HG02870 (cell line): ENCODE data around the gene POLR1A.

Source experiments
- ATAC-seq: cut with Tn5 transposase; IDR thresholded peaks from one replicate; pipeline ENCODE4 v1.9.1; 2021; ENCODE audit warnings: mild to moderate bottlenecking, moderate library complexity; ENCODE audit not compliant: unreplicated experiment

POLR1A gene

DNA sequence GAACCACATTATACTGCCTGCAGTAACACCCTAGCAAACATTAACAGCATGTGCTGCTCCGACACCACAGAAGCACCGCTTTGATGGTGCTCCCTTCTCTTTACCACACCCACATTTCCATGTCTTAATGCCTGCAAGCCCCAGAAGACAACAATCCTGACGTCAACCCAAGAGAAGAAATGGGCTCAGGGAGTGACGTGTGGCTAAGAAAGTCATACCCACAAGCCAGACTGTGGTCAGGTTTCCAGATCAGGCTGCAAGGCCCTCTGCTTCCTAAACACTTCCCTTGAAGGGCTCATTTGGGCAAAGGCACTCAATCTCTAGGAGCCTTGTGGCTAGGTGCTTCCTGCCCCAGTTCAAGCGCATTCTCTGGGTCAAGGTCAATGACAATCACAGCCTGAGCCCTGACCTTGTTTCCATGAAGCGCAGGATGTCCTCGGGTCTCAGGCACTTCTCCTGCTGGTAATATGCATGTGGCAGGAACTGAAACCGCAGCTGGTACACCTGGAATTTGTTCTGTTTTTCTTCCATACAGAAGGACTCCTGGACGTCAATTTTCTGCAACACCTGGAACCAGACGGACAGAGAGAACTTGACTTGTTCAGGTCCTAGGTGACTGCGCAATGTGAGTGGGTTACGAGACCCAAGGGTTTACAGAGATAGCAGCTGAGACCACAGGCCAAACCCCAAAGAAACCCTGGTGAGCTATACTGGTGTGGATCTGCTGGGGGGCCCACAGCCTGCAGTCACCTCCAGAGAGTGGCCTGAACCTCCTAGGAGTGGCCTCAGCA is 67.2 kb downstream of the POLR1A start:
- no peak for ATAC-seq

DNA sequence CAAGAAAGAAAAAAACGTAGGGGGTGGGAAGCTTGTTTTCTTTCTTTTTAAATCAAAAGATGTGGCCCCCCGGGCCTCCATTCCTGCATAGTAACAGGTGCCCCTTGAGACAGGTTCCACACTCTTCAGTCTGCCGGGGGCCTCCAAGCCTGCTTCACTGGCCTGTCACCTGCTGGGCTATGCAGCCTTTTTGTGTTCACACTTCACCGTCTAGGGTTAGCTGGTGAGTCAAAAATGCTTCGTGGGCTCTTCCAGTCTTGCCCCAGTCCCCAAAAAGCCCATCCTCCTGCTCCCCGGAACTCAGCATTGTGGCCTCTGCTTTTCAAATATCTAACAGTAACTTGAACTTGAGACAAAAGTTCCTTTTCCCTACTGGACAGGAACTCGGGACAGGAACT is 67.9 kb downstream of the POLR1A start:
- no peak for ATAC-seq

GRCh38 chr2:86037141-86037794 is 68.4 kb downstream of the POLR1A start:
- ATAC-seq = no peak

GRCh38 chr2:86036669-86037138 is 69.0 kb downstream of the POLR1A start:
- ATAC-seq = no peak

DNA sequence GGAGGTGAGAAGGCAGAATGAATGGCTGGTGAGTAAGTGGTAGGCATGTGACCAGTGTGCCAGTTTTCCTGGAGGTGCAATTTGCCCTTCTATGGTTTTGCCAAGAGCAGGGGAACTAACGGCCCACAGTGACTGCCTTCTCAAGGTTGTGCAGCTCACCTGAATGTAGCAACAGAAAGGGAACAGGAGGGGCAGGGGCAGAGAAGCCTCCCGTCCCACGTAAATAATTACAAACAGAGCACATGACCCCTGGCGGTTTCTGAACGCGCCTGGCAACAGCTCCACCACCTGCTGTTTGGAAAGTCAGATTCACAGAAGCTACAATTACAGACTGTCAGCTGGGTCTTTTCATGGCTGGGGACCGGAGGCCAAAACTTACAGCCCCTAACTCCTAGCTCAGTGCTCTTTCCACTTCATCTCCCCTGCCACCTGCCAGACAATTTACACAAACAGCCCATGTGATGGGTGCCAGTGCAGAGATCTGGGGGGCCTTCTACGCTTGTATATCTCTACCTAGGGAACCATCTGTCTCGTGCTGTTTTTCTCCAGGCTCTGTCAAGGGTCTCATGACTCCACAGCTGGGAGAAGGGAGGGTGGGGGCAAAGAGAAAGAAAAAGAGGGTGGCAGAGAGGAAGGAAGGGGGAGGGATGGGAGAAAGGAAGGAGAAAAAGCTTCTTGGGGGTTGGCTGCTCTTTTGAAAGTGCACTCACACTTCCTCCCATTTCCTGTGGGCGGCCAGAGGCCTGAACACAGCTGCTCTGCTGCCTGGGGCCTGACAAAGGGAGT is 69.6 kb downstream of the POLR1A start:
- ATAC-seq = peak; percentile 79

GRCh38 chr2:86035376-86035882 is 70.3 kb downstream of the POLR1A start:
- no peak for ATAC-seq

DNA sequence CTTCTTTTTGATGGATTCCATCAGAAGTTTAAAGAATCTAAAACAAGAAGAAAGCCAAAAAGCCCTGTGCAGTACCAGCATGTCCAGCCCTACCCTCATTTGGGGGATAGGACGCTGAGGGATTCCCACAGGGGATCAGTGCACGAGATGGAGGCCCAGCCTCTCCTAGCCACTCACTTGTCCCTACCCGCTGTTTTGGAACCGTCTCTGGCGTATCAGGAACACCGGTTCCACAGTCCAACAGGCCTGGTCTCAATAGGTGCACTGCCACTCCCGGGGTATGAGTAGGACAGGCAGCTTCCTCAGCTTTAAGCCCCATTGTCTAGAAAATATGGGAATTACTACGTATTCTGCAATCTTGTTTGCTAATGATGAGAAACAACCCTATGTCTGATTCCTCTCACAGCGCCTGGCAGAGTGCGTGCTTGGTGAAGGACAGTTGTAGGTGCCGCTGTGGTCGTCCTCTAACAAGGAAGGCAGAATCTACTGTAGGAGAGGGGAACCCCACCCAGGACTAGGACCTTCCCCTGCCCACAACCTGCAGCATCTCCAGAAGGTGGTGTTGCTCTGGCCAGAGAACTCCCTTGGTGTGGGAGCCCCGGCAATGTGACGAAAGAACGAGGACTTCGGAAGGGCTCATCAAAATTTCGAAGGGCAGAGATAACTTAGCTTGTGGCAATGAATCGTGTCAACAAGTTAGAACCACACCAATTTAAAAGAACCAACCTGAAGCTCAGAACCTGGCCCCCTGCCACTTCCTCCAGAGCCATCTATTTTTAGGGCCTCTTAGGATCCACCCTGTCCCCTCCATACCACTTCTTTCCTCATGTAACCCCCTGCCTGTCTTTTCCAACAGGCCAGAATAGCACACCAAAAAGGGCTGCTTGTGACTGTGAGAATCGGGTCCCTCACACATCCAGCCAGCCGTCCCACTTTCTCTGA is 71.7 kb downstream of the POLR1A start:
- no peak for ATAC-seq

DNA sequence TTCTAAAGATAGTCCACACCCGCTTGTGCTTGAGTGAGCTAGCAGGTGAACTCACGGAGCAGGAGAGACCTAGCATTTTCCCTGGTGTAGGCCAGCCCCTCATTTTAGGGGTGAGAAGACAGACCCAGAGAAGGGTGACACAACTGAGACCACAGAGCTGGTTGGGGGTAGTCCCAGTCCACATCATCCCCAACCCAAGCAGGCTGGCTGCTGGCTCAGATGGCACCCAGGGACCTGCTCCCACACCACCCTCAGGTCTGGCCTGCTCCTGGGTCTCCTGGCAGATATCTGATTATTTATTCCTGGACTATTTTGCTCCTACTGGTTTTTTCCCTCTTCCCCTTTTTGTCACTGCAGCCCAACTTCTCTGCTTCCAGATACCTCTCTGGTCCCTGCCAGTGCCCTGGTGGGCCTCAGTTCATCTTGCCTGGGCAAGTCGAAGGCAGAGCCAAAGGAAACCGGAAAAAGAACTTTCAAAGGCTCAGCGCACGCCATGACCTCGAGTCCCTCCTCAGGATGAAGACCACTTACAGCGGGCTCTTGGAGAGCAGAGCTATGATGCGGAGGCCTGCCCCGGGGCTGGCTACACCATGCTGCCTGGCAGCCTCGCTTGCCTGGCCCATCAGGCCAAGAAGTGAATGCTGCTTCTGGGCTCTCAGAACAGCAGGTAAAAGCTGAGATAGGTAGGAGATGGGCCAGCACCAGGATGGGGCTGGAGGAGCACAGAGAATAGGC is 72.7 kb downstream of the POLR1A start:
- no peak for ATAC-seq

DNA sequence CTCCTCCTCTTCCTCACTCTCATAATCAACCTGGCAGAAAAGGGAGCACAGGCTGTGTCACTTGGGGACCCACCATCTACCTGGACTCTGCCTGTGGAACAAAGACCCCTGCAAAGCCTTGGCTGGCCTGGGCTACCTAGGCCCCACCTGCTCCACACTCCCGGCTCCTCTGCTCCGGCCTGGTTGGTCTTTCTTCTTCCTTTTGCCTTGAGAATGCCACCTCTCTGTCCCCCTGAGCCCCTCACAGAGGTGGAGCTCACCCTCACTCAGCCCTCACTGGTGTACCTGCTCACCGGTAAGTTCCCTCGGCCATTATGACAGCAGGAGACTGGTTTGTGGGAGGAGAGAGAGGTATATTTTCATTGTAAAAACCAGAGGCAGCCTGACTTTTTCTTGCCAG is 74.1 kb downstream of the POLR1A start:
- ATAC-seq = no peak

DNA sequence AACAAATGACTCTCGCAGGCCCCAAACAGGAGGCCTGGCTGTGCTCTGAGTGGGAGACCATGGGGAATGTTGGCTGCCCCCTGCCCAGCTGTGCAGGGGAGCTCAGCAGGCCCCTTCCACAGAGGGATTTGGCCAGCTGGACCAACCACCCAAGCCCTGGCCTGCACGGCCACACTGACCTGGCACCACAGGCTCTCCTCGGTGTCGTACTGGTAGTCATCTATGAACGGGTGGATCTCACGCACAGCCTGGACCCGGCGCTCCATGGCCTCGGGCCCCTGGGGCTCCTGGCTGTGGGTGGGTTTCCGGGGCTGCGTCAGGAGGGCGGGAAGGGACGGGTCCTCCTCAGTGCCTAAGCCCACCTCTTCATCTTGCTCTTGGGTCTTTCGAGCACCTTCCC is 74.5 kb downstream of the POLR1A start:
- no peak for ATAC-seq

GRCh38 chr2:86029873-86030272 is 75.8 kb downstream of the POLR1A start:
- no peak for ATAC-seq

DNA sequence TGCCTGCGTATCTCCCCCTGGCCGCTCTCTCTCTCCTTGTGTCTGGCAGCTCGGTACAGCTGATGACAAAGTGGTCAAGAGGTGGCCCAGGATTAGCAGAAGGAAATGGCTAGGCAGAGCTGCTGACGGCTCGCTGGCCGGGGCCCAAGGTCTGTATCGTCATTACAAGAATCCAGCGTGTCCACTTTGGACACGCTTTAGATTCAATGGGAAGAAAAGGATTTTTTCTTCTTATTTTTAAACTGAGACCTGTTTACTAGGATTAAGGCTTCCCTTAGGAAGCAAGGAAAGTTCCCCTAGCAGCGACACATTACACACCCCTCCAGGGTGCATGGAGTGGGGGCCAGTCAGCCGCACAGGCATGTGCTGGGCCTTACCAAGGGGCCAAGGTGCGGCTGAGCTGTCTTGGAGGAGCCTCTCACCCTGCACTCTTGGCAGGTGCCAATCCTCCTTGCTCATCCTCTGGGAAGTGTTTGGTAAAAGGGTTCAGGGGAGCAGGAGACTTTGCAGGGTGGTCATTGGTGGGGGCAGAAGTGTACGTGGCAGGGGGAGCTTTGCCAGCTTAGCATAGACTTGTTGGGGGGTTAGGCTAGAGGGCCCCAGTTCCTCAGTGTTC is 76.8 kb downstream of the POLR1A start:
- no peak for ATAC-seq

GRCh38 chr2:86027922-86028765 is 77.5 kb downstream of the POLR1A start:
- no peak for ATAC-seq

DNA sequence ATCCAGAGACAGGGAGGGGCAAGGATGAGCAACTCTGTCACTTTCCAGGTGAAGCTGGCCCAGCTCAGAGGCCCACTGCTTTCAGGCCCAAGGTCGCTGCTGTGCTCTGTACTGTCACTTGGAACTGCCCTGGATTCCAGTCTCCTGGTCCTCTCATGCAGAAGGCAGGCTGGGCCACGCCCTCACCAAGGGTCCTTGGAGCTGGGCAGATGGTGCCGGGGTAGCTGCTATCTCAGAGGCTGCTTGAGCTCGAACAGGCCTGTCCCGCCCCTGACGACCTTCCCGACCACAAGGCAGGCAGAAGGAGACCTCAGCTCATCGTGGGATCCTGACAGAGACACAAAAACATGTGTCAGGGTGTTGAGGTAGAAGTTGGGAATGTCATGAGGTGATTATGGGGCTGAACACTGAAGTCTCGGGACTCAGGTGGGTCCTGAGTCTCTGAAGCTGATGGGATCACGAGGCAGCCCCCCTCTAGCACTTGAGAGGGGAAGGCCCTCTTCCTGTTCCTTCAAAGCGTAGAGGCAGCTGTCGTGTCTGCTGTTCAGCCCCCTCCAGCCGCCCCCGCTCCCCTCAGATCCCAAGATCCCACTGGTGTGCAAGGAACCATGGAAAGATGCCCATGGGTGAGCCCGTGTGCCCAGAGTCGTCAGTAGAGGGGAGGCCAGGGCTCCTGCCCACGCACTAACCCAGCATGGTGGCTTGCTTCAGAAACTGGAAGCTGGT is 78.3 kb downstream of the POLR1A start:
- ATAC-seq = no peak

DNA sequence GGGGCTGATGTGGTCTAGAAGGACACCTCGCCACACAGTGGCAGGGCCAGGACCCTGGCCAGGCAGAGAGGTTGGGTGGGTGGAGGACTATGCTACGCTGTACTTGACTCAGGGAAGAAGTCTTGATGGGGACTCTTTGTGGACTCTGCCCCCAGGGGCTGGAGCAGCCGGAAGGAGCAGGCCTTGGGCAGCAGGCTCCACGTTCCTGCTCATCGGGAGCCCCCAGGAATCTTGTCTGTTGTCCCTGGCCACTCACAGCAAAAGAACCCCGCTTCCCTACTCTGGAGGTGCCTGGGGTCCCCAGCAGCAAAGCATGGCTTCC is 79.0 kb downstream of the POLR1A start:
- ATAC-seq = no peak

GRCh38 chr2:86025976-86026743 is 79.5 kb downstream of the POLR1A start:
- ATAC-seq = no peak

- no peak for ATAC-seq
These were observed 80.4 kb downstream of the POLR1A start for GRCh38 chr2:86025229-86025820.
